ENCODE measurements around the gene AP4E1.
"Not testable (repeated sequence)": the region's sequence is repeated elsewhere in the genome, so short reads cannot be mapped to it uniquely, and the experiment has no call there.

Gene AP4E1

DNA sequence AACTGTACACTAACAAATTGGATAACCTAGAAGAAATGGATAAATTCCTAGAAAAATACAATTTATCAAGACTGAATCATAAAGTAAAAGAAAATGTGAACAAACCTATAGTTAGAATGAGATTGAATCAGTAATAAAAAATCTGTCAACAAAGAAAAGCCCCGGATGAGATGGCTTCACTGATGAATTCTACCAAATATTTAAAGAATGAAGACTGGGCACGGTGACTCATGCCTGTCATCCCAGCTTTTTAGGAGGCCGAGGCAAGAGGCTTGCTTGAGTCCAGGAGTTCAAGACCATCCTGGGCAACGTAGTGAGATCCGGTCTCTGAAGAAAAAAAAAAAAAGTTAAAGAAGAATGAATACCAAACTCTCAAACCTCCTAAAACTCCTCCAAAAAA lies 17.7 kb upstream of the AP4E1 start:
- no peak for FAIRE-seq

DNA sequence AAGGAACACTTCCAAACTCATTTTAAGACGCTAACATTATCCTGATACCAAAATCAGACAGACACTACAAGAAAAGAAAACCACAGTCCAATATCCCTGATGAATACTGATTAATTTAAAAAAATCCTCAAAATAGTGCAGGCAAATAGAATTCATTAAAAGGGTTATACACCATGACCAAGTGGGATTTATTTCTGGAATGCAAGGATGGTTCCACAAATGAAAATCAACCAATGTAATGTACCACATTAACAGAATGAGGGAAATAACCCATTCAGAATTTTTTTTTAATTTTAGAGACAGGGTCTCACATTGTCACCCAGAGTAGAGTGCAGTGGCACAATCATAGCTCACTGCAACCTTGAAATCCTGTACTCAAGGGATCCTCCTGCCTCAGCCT lies 17.3 kb upstream of the AP4E1 start:
- FAIRE-seq: no peak

DNA sequence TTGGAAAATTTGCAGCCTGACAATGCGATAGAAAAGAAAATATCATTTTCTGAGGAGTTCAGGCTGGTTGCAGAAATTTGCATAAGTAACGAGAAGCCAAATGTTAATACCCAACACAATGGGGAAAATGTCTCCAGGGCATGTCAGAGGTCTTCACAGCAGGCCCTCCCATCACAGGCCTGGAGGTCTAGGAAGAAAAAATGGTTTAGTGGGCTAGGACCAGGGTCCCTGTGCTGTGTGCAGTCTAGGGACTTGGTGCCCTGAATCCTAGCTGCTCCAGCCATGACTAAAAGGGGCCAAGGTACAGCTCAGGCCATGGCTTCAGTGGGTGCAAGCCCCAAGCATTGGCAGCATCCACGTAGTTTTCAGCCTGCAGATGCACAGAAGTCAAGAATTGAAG lies 14.5 kb upstream of the AP4E1 start:
- no peak for FAIRE-seq

DNA sequence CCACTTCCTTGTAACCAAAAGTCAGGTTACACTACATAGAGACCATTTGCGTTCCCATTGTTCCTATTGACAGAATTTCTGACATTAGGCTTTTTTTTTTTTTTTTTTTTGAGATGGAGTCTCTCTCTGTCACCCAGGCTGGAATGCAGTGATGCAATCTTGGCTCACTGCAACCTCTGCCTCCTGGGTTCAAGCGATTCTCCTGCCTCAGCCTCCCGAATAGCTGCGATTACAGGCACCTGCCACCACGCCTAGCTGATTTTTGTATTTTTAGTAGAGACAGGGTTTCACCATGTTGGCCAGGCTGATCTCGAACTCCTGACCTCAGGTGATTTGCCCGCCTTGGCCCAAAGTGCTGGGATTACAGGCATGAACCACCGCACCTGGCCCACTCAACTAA lies 7.1 kb upstream of the AP4E1 start:
- not testable (repeated sequence) for FAIRE-seq

DNA sequence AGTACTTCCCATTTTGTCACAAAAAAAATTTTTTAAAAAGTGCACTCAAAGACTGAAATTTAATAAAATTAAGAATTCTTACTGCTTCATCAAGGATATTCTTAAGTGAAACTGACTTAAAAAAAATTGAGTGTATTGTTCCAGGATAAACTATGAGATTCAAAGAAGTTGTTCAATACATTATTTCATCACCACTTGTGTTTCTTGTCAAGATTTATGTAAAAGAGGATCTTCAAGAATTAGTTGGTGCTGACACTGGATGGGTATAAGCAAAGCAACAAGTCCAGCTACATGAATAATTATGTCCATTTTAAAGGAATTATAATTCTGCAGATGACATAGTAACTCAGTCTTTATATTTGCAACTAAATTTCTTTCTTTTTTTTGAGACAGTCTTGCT lies 4.3 kb upstream of the AP4E1 start:
- no peak for FAIRE-seq

DNA sequence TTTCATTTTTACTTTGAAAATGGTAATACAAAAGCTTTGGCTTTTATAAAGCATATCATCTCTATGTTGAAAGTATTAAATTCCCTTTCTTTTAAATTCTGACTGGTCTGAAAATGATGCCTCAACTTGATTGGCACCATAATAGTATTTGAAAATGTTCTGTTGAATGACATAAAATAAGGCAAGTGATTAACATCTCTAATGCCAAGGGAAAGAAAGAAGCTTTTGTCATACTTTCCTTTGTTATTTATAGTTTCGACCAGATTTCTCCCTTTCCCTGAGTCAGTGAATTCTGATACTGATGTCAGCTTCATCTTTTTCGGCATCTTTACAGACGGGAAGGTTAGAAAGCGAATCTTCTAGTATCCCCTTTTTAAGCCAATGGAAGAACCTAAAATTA lies 3.4 kb upstream of the AP4E1 start:
- no peak for FAIRE-seq

DNA sequence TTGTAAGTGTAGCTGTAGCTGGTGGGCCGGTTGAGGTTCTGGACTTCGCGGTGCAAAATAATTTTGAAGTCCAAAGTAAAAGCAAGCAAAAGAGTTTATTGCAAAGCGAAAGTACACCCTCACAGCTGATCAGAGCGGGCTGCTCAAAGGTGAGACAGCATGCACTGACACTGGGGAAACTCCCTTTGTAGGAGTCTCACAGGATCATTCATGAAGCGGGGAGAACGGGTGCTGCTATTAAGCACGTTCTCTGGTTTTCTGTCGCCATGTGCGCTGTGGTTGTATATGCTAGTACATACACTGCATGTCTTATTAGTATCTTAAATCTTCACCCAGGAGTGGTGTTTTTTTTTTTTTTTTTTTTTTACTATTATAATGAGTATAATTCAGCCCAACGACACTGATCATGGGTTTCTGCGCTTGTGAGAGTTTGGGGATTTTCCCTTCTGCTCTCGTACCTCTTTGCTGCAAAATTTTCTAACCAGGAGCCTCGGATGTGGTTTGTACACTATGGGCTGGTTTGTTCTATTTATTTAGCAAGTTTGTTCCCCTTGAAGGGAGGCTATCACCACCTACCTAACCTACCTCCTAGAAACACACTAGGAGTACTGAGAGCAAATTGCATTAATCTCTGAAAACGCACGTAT lies 1.4 kb upstream of the AP4E1 start:
- no peak for FAIRE-seq

DNA sequence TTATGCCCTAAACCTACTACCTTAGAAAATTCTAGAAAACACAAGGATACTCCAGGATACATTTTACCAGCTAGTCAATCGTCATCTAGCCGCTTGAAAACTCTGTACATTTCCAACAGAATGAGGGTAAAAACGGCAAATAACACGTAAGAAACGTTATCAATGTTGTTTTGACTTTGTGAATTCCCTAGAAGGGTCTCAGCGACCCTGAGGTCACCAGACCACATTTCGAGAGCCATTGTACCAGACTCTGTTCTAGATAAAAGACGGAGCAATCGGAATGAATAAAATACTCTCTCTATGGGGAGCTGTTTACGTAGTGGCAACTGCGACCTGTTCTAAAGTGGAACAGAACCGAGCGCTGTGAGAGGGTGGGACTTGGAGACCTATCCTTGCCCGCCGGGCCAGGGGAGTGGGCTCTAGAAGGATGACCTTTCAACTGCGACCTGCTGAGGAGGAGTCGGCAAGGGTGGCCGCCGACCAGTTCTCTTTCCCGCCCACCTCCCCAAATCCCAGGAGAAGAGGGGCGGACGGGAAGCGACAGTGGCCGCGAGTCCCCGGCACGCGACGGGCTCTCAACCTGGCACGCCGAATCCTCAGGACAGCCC lies 778 bp upstream of the AP4E1 start:
- no peak for FAIRE-seq

DNA sequence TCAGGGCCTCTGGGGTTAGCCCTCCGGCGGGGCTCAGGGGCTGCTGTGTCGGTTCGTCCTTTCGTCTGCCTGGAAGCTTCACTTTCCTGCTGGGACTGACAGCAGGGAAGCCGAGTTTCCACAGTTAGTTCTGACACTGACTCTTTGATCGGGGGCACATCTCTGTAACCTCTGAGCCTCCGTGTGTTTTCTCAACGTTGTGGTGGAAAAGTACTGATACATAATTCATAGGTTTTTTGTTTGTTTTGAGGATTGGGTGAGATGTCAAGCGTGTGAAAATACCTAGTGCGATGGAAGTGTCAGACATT lies 481 bp downstream of the AP4E1 start:
- no peak for FAIRE-seq

DNA sequence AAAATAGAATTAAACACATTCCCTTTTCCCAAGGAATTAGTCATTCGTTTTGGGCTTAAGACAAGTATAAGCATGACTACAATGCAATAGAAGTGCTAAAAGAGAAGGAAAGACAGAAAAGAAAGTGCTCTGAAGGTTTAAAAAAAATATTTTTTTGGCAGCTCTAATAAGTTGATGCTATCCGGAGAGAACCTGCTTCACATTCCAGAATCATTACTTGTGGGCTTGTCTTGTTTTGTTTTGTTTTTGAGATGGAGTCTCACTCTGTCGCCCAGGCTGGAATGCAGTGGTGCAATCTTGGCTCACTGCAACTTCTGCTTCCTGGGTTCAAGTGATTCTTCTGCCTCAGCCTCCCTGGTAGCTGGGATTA lies 1.9 kb downstream of the AP4E1 start:
- not testable (repeated sequence) for FAIRE-seq

DNA sequence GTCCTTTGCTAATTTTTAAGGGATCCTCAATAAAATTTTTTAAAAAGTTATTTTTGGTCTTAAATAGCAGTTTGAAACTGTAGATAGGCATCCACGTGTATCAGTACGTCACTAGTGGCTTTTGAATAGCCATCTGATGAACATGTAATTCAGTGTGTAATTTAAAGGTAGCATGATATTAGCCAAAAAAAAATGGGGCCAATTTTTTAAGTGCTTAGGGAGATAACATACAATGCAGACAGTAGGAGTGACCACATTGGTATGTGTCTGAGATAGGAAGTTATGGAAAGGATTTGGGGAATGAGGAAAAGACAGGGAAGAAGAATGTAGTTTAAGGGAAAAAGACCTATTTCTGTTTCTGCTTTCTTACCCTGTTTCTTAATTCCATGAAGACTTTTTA lies 2.5 kb downstream of the AP4E1 start:
- no peak for FAIRE-seq

DNA sequence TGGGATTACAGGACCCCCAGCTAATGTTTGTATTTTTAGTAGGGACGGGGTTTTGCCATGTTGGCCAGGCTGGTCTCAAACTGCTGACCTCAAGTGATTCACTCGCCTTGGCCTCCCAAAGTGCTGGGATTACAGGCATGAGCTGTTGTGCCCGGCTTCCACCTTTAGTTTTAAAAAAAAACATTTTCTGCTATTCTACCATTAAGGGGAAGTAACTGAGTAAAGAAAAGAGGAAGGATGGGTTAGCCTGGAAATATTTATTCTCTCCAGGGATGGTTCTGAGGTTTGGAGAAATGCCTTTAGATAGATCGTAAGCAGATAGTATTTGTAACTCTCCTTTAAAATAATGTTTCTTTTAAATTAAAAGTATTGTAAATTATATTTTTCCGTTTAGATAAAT lies 3.1 kb downstream of the AP4E1 start:
- no peak for FAIRE-seq

DNA sequence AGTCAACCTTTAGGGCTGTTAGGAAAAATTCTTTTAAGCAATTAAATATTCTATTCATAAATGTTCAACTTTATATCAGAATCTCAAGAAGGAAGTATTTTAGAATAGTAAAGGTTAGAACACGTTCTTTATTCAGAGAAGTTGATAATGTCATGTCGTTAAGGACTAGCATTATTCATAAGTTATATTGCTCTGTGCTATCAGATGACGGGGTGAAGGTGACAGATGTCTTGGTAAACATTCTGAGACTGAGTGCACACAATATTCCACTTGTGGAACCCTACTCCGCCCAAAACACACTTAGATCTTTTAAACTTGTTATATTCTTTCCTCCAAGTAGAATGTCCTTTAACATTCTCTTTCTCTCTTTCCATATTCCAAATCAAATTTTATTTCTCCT lies 7.9 kb downstream of the AP4E1 start:
- FAIRE-seq: peak; percentile 13

DNA sequence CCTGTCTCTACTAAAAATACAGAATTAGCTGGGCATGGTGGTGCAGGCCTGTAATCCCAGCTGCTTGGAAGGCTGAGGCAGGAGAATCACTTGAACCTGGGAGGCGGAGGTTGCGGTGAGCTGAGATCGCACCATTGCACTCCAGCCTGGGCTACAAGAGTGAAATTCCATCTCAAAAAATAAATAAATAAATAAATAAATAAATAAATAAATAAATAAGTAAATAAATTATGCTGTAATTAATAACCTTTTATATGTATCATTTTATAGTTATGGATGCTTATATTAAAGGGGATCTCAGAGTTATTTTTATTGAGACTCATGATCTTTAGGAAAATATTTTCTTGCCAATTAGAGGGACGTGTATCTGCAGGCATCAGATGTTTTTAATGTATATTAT lies 10.9 kb downstream of the AP4E1 start:
- not testable (repeated sequence) for FAIRE-seq

DNA sequence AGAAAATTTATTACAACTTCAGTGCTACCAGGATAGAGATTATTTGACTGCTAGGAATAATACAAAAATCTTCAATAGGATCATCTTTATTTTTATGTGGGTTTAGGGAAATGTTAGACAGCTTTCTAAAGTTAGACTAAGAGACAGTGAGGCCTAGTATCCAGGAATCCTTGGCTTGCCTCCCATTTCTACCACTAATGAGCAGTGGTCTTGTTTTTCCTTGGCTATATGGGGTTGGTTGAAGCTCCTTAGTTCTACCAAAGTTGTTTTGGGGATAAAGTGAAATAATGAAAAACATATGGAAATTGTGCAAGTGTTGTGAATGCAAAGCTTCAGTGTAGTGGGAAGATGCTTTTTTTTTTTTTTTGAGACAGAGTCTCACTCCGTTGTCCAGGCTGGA lies 16.8 kb downstream of the AP4E1 start:
- FAIRE-seq: no peak

DNA sequence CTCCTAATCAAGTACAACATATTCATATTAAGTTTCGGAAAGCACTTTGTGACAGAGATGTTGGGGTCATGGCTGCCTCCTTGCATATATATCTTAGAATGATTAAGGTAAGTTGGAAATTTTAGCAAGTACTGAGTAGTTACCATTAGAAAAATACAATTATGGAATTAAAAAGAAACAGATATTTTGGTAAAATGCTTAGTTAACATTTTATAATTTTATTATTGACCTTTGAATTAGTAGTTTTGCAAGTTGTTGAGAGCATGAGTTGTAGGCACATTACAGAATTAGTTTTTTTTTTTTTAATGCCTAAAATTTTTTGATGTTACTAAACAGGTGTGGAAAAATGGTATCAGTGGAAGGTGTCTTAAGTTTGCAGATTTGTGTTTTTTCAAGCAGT lies 20.6 kb downstream of the AP4E1 start:
- no peak for FAIRE-seq

DNA sequence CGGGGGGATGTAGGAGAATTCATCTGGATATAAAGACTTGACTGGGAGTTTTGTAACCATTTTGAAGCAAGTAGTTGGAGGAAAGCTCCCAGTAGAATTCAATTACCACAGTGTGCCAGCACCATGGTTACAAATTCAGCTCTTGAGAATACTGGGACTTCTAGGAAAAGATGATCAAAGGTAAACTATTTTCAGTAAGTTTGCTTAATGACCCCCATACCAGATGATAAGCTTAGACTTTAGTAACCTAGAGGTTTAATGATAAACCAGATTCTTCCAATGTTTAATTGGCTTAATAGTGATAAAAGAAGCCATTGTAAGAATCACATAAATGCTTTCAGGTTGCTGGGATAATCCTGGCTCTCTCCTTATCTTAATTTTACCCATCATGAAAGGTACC lies 22.3 kb downstream of the AP4E1 start:
- FAIRE-seq: no peak

DNA sequence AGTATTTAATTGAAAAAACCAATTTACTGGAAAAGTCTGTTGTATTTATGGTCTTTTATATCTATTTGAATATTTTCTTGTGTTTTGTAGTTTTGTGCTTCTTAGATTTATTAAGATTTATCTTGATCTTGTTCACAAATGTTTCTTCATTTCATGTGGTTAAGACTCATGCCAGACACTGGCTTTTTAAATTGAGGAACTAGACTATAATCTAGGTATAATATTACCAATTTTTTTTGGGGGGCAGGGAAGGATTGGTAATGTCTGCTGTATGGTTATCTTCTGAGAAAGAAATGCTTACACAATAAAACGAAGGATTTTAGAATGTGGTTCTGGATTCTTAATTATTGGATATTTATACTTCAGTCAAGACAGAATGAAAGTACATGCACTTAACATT lies 24.9 kb downstream of the AP4E1 start:
- FAIRE-seq: no peak

DNA sequence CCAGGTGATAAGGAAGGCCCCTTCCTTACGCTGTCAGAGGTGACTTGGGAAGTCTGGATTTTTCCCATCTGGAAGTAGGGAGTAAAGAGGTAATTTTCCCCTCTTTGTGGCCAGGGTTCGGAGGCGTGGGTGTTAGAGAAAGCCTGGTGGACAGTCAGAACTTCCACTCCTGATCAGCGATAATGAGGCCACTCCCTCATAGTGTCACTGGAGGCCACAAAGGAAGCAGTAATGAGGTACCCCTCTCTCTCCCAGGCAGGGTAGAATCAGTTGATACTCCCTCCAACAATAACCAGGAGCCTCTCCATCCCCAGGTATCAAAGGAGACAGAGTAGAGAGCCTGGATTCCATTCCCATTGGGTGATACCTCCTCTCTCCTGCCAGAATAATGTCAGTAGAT lies 30.0 kb downstream of the AP4E1 start:
- no peak for FAIRE-seq

DNA sequence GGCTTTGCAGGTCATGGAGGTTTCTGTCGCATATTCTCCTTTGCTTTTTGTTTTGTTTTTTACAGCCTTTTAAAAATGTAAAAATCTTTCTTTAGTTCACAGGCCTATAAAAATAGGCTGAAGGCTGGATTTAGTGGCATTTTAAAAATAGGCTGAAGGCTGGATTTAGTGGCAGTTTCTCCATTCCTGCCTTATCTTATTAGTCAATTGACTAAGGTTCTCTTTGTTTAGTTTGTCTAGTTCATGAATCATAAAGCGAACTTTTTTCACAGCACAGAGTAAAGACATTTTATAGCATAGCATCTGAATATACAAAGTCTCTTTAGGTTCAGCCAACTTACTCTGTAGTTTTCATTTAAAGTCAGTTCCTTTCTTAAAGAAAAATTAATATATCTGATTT lies 31.4 kb downstream of the AP4E1 start:
- FAIRE-seq: no peak

DNA sequence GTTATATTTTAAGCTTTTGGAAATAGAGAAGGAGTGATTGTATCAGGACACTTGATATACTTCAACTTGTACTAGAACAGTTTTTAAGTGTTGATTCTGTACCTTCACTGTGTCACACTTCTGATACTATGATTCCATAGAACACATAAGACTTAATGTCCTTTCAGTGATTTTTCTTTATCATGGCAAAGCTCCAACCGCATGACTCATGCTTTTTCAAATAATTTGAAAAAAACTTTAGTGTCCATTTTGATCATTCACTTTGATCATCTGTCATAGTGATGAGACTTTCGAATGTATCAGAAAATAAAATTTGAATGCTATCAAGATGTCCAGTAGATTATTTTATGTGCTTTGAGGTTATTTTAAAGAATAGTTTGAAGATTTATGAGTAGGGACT lies 32.0 kb downstream of the AP4E1 start:
- FAIRE-seq: peak; percentile 58

DNA sequence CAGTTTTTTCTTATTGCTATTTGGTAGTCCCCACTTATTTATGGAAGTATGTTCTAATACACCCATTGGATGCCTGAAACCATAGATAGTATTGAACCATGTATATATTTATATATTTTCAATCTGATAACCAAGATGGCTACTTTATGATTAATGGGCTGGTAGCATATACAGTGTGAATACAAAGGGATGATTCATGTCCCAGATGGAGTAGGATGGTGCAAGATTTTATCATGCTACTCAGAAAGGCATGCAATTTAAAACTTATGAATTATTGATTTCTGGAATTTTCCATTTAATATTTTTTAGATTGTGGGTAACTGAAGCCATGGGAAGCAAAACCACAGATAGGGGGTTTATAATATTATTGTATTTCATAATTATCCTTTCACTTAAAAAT lies 35.2 kb downstream of the AP4E1 start:
- FAIRE-seq: no peak

DNA sequence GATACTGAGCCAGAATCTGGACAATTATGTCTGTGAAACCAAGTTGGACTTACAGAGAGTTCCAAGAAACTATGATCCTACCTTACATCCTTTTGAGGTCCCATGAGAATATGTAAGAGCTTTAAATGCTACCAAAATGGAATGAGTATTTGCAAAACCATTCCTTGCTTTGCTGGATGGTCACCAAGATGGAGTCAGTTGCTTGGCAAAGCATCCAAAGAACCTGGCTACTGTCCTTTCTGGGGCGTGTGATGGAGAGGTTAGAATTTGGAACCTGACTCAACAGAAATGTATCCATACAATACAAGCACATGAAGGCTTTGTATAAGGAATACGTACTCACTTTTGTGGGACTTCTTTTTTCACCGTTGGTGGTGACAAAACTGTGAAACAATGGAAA lies 36.2 kb downstream of the AP4E1 start:
- FAIRE-seq: no peak

DNA sequence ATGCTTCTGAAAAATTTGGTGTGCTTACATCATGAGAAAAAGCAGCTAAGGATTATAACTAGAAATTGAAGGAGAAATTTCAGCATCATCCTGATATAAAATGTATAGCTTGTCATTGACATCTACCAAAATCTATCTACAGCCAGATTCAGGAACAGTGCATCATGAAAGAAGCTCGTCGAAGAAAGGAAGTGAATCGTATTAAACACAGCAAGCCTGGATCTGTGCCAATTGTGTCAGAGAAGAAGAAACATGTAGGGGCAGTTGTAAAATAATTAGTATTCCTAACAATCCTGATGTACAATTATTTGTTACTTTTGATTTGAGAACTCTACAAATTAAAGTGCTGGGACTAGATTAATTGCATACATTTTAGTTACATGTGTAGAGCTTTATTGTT lies 37.2 kb downstream of the AP4E1 start:
- FAIRE-seq: no peak

DNA sequence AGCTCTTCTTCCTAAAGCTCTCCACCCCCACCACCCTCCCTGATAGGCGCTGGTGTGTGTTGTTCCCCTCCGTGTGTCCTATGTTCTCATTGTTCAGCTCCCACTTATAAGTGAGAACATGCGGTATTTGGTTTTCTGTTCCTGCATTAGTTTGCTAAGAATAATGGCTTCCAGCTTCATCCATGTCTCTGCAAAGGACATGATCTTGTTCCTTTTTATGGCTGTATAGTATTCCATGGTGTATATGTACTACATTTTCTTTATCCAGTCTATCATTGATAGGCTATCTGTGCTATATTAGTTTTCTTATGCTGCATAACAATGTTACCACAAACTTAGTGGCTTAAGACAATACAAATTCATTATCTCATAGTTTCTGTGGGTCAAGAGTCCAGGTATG lies 42.3 kb downstream of the AP4E1 start:
- not testable (repeated sequence) for FAIRE-seq

DNA sequence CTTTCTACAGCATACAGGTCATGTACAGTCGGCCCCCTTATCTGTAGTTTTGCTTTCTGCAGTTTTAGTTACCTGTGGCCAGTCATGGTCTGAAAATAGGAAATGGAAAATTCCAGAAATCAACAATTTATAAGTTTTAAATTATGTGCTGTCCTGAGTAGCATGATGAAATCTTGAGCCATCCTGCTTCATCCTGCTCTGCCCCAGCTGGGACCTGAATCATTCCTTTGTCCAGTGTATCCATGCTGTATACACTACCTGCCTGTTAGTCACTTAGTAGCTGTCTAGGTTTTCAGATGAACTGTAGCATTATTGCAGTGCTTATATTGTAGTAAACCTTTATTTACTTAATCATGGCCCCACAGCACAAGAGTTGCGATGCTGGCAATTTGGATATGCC lies 44.8 kb downstream of the AP4E1 start:
- no peak for FAIRE-seq

All from islet of Langerhans (tissue), 1 donor.